Central memory CD8-positive, alpha-beta T cell (primary cell): Measurements from ENCODE around the gene ZNF580.
A peak's percentile ranks its signal among the peaks of the same experiment; 100 is the strongest.

Source experiments
- ATAC-seq: fragments of 150-1000 bp; cut with Tn5 transposase; replicated peaks from 2 replicates; pipeline ENCODE4 v1.10.0; 2022; ENCODE audit warnings: mild to moderate bottlenecking, moderate FRiP score, moderate number of reproducible peaks; ENCODE audit not compliant: poor library complexity, severe bottlenecking; ENCODE audit errors: extremely low read depth
- DNase-seq, 2 donors: peaks; one replicate each; pipeline ENCODE4 v3.0.0; 2021; ENCODE audit warnings: low spot score in 2 of 2
- H3K27ac Mint-ChIP-seq: one replicate; pipeline ENCODE4 v1.8.0; 2022; ENCODE audit warnings: low read depth, mild to moderate bottlenecking, moderate library complexity, mixed read lengths
- H3K27me3 Mint-ChIP-seq: one replicate; pipeline ENCODE4 v1.8.0; 2022; ENCODE audit warnings: mixed read lengths
- H3K36me3 Mint-ChIP-seq: one replicate; pipeline ENCODE4 v1.8.0; 2022; ENCODE audit warnings: mild to moderate bottlenecking, moderate library complexity, mixed read lengths; ENCODE audit not compliant: insufficient read depth
- H3K4me1 Mint-ChIP-seq: one replicate; pipeline ENCODE4 v1.8.0; 2022; ENCODE audit warnings: mixed read lengths
- H3K4me3 Mint-ChIP-seq: one replicate; pipeline ENCODE4 v1.8.0; 2022; ENCODE audit warnings: mild to moderate bottlenecking, moderate library complexity, mixed read lengths
- H3K9me3 Mint-ChIP-seq: one replicate; pipeline ENCODE4 v1.8.0; 2022; ENCODE audit warnings: mixed read lengths

Gene ZNF580

GRCh38 chr19:55654868-55655647, 14.3 kb downstream of the ZNF580 start, which contains the start of gene U2AF2:
Gene U2AF2, plus strand, starts transcription at chr19:55655035. Its CDS starts 70 bp downstream, at chr19:55655105.
- H3K4me1 Mint-ChIP-seq = peaks cover 45% of the 10 kb centered on the region
- no peaks in the 10 kb centered on the region for H3K9me3 Mint-ChIP-seq
- peak within 1 kb of the TSS; percentile 100 for H3K27ac Mint-ChIP-seq
- peak; percentile 92 to 95 for DNase-seq
- peak within 1 kb of the TSS; percentile 95 for H3K4me3 Mint-ChIP-seq
- H3K27me3 Mint-ChIP-seq = peaks cover under 1% of the 10 kb centered on the region
- peaks cover 30% of the 10 kb centered on the region for H3K36me3 Mint-ChIP-seq
- peak; percentile 45 for ATAC-seq

GRCh38 chr19:55655648-55656040, 14.8 kb downstream of the ZNF580 start:
- H3K36me3 Mint-ChIP-seq = peaks cover 35% of the 10 kb centered on the region
- H3K4me1 Mint-ChIP-seq = peaks cover 45% of the 10 kb centered on the region
- peak overlapping the region; percentile 95 for H3K4me3 Mint-ChIP-seq

GRCh38 chr19:55656552-55656951, 15.8 kb downstream of the ZNF580 start:
- Mint-ChIP-seq H3K9me3 (no peaks in the 10 kb centered on the region), H3K36me3 (peaks cover 41% of the 10 kb centered on the region), H3K27me3 (no peaks in the 10 kb centered on the region), H3K4me1 (peaks cover 45% of the 10 kb centered on the region), H3K27ac (peak overlapping the region; percentile 100), H3K4me3 (peak overlapping the region; percentile 95)
- ATAC-seq (no peak), DNase-seq (no peak)

More at GRCh38 chr19:55655648-55656040, 14.8 kb downstream of the ZNF580 start:
- no peak for DNase-seq
- Mint-ChIP-seq H3K9me3 (no peaks in the 10 kb centered on the region), H3K27me3 (no peaks in the 10 kb centered on the region), H3K27ac (peak overlapping the region; percentile 100)
- no peak for ATAC-seq

DNA sequence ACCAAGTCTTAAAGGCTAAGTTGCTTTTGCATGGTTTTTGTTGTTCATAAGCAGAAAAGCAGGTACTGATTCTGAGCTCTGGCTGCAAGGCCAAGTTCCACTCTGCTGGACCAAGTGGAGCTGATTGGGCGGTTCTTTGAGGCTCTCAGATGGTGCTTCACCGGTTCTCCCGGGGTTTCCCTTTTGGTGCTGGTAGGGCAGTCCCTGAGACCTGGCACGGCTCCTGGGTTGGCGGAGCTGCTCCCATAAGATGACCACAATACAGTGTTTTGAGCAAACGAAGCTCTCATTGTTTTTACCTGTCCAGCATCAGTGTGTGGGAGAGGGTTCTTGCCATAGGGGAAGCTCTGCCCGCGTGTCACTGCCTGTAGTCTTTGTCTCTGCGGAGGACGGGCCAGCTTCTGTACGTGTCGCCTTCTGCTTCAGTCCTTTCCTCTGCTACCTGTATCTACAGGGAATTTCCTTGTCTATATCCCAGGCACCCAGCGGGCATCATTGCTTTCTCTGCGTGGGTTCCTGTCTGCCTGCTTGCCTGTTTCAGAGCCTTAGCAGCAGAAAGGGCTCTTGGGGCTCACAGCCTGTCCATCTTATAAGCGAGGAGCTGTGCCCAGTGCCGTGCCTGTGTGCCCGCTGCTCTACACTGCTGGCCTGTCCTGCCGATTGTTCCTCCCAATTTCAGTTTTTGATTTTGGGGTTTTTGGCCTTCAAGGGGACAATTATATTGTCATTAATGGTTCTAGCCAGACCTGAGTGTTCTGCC, 16.4 kb downstream of the ZNF580 start:
- DNase-seq (no peak), ATAC-seq (no peak)
- Mint-ChIP-seq H3K27ac (peak overlapping the region; percentile 100), H3K4me1 (peaks cover 51% of the 10 kb centered on the region), H3K36me3 (peaks cover 46% of the 10 kb centered on the region), H3K4me3 (peak overlapping the region; percentile 95), H3K27me3 (no peaks in the 10 kb centered on the region), H3K9me3 (no peaks in the 10 kb centered on the region)

DNA sequence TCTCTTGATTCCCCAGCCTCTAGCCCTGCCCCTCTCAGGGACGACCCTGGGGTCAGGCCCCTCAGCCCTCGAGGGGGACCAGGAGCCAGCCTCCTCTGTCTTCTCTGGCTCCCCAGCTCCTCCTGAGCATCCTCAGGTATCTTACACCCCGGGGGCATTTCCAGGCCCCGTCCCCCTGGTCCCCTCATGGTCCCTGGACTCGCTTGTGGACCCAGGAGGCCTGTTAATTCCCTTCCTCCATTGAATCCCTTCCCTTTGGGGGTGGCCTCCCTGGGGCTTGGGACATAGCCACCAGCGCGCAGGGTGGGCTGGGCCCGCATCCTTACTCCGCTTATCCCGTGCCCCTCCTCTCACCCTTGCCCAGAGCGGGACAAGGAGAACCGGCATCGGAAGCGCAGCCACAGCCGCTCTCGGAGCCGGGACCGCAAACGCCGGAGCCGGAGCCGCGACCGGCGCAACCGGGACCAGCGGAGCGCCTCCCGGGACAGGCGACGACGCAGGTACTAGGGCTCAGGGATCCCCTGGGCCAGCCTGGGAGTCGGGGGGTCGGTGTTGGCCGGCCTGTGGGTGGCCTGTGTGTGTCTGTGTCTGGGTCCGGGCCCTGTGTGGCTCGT, 18.2 kb downstream of the ZNF580 start:
- Mint-ChIP-seq H3K9me3 (no peaks in the 10 kb centered on the region), H3K36me3 (peaks cover 55% of the 10 kb centered on the region), H3K4me1 (peaks cover 68% of the 10 kb centered on the region), H3K4me3 (peak overlapping the region; percentile 95), H3K27ac (peak overlapping the region; percentile 91), H3K27me3 (no peaks in the 10 kb centered on the region)
- ATAC-seq (no peak), DNase-seq (no peak)

GRCh38 chr19:55659822-55660221, 19.0 kb downstream of the ZNF580 start:
- Mint-ChIP-seq H3K27me3 (no peaks in the 10 kb centered on the region), H3K36me3 (peaks cover 56% of the 10 kb centered on the region), H3K27ac (peak overlapping the region; percentile 91), H3K9me3 (no peaks in the 10 kb centered on the region), H3K4me3 (peak overlapping the region; percentile 95), H3K4me1 (peaks cover 61% of the 10 kb centered on the region)
- ATAC-seq (no peak), DNase-seq (no peak)

- peak overlapping the region; percentile 95 for H3K4me3 Mint-ChIP-seq
- H3K27ac Mint-ChIP-seq = peak overlapping the region; percentile 91
- ATAC-seq (no peak), DNase-seq (no peak)
- peaks cover 60% of the 10 kb centered on the region for H3K4me1 Mint-ChIP-seq
- no peaks in the 10 kb centered on the region for H3K9me3 Mint-ChIP-seq
- peaks cover 56% of the 10 kb centered on the region for H3K36me3 Mint-ChIP-seq
- H3K27me3 Mint-ChIP-seq = no peaks in the 10 kb centered on the region
Observed at GRCh38 chr19:55660404-55660803, 19.6 kb downstream of the ZNF580 start.

DNA sequence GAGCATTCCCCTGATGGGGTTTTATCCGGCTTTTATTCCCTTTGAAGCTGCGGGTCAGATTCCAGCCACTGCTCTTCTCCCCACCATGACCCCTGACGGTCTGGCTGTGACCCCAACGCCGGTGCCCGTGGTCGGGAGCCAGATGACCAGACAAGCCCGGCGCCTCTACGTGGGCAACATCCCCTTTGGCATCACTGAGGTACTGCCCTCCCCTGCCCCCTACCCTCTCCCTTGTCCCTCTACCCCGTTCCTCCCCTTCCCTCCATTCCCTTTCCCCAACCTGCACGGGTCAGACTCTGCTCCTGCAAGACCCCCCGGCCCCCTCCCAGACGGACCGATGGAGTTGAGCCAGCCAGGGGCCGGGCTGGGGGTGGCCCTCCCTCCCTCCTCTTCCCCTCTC, 20.2 kb downstream of the ZNF580 start:
- Mint-ChIP-seq H3K4me3 (no peak overlapping the region), H3K27me3 (no peaks in the 10 kb centered on the region), H3K4me1 (peaks cover 54% of the 10 kb centered on the region), H3K36me3 (peaks cover 58% of the 10 kb centered on the region), H3K27ac (no peak overlapping the region), H3K9me3 (no peaks in the 10 kb centered on the region)
- no peak for DNase-seq
- no peak for ATAC-seq

DNA sequence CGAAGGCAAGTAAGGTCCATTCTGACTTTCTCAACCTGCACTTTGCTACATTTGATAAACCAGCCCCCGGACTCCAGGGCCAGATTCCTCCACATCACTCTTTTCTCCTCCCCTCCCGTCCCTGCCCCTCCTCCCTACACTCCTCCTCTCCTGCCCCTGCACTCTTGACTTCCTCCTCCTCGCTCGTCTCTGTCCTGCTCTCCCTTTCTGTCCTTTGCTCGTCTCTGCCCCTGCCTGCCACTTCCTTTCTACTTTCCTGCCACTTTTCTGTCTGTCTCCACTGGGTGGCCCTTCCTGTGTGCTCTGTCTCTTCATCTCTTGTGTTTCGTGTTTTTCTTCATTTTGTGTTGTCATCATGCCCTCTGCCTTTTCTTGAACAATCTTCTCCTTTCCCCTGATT, 21.0 kb downstream of the ZNF580 start:
- H3K36me3 Mint-ChIP-seq = peaks cover 64% of the 10 kb centered on the region

DNA sequence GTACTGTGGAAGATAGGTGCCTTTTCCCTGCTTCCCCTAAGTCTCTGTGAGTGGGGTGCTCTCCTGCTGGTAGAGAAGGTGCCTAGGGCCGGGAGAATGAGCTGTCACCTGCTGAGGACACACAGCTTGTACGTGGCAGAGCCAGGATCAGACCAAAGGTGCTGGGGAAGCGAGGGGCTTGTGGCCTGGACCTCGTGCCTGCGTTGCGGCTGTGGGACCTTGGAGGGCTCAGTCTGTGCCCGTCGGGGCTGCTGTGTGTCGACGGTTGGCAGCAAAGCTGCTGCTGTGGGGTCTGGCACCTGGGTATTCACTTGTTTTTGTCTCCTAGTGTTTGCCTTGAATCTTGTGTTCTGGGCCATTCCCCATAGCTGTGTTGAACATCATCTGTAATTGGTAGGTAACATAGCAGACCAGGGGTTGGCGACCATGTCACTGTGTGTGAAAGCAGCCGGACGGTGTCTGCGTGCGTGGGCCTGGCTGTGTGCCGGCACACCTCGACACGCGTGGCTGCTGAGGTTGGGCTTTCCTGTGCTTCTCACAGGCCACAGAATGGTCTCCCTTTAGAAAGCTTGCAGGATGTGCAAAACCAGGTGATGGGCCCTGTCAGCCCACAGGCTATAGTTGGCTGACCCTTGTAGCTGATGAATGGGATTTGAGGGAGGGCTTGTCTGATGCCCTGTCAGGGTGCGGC, 23.2 kb downstream of the ZNF580 start:
- Mint-ChIP-seq H3K9me3 (no peaks in the 10 kb centered on the region), H3K4me3 (no peak overlapping the region), H3K27ac (no peak overlapping the region), H3K27me3 (no peaks in the 10 kb centered on the region), H3K36me3 (peaks cover 75% of the 10 kb centered on the region), H3K4me1 (peaks cover 37% of the 10 kb centered on the region)
- DNase-seq (no peak), ATAC-seq (no peak)

More for the DNA sequence above, 21.0 kb downstream of the ZNF580 start:
- peak overlapping the region; percentile 69 for H3K27ac Mint-ChIP-seq
- no peak overlapping the region for H3K4me3 Mint-ChIP-seq
- H3K27me3 Mint-ChIP-seq = no peaks in the 10 kb centered on the region
- H3K9me3 Mint-ChIP-seq = no peaks in the 10 kb centered on the region
- H3K4me1 Mint-ChIP-seq = peaks cover 49% of the 10 kb centered on the region
- DNase-seq (no peak), ATAC-seq (no peak)

DNA sequence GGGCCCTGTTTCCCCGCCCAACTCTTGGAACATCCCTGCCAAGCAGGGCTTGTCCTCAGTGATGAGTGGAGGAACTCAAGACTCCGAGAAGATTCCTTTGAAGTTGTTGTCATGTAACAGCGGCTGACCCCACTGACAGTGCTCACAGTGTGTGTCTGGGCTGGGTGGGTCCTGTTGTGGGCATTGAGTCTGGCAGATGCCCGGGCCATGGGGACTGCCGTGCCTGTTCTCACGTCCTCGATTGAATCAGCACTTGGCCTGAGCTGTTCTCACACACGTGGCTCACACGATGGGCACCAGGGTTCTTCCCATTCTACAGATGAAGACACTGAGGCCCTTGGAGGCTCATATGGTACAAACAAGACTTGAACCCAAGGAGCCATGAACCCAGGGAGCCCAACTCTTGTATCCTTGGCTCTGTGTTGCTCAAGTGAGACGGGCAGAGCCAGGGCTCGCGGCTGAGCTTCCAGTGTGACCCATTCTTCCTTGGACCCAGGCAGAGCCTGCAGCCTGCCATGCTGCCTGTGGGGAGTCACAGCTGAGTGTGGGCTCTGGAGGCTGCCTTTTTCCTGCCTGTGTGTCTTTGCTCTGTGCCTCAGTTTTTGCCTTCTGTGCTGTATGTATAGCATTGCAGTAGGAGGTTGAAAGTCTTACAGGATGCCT, 25.7 kb downstream of the ZNF580 start:
- no peak overlapping the region for H3K4me3 Mint-ChIP-seq
- no peaks in the 10 kb centered on the region for H3K27me3 Mint-ChIP-seq
- peaks cover 45% of the 10 kb centered on the region for H3K4me1 Mint-ChIP-seq
- H3K9me3 Mint-ChIP-seq = no peaks in the 10 kb centered on the region
- ATAC-seq (no peak), DNase-seq (no peak)
- H3K27ac Mint-ChIP-seq = no peak overlapping the region
- peaks cover 71% of the 10 kb centered on the region for H3K36me3 Mint-ChIP-seq

DNA sequence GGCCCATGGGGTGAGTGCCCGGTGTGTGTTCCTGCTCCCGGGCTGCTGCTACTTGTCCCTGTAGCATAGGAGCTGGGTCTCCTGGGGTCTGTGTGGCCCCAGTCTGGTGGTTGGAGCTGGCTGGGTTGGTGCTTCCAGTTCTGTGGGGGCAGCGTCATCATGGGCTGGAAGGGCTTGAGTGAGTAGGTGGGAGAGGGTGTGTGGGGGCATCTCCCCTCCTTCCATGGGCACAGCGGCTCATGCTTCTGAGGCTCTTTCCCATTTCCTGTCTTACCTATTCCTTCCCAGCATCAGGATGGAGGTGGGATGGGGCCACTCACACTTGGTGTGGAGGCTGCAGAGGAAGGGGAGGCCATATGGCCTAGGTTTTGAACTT, 26.2 kb downstream of the ZNF580 start:
- DNase-seq = no peak
- no peak overlapping the region for H3K4me3 Mint-ChIP-seq
- ATAC-seq = no peak
- peaks cover 71% of the 10 kb centered on the region for H3K36me3 Mint-ChIP-seq
- no peak overlapping the region for H3K27ac Mint-ChIP-seq
- no peaks in the 10 kb centered on the region for H3K27me3 Mint-ChIP-seq
- H3K9me3 Mint-ChIP-seq = no peaks in the 10 kb centered on the region
- H3K4me1 Mint-ChIP-seq = peaks cover 41% of the 10 kb centered on the region
